ENCODE results near the gene GPR180. TPM values are rescaled to one million over a fixed set of nuclear protein-coding genes. Genes with fewer than 3 reads are reported as not detected.

The GPR180 gene
- total RNA-seq = 16.1 and 24.0 TPM in 2 replicates

DNA sequence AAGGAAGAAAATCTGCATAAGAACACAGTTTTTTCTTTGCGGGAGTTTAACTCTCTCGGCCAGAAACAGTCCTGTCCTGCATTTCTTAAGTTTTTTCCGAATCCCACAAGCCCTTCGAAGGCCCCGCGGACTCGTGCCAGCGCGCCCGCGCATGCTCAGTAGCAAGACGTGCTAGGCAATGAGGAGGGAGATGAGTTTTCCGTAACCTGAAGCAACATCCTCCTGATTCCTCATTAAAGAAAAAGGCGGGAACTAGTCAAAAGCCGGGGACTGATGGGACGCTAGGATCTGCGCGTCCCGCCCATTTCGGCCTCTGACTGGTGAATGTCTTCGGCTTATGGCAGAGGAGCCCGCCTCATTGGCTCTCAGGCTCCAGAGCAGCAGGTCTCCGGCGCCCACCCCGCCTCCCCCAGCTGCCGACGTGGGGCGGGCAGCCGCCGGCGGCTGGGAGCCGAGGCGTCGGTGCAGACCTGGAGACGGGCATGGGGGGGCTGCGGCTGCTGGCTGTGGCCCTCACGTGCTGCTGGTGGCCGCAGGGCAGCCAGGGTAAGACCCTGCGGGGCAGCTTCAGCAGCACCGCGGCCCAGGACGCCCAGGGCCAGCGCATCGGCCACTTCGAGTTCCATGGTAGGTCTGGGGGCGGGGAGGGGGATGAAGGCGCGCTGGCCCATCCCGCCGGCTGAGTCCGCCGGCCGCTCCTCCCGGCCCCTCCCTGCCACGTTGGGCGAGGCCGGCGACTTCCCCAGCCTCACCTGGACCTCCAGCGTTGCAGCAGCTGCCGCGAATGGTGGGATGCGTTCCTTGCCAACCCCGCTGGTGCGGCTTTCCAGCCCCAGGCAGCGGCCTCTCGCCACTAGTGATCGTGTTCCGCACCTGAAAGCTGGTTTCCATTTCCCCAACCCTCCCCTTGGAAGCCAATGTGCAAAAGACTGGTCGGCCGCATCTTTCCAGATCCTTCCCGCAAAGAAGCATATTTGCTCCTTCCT lies at the start of gene GPR180:
Gene GPR180 (plus strand): TSS at position 412 of the 986 bp plus-strand sequence. CDS start 71 bp downstream, at position 483.
- DNase-seq (ENCODE audit: low read depth) = peak; percentile 99

DNA sequence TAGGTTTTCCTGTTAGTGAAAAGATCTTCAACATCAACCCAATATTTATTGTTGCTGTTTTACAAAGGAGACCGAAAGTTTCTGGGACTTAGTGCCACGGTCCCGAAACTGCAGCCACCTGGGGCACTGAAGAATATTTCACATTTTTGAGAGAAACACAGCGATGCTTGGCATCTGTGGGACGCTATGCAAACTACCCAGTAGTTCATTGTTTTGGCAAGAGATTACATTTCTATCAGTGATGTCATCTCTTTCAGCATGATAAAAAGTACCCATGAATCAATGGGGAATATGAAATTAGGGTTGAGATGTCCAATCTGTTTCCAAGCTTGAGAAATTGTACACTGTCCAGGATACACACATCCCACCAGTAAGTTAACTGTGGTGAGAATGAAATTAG lies 49.6 kb upstream of the GPR180 start:
- DNase-seq (ENCODE audit: low read depth) = no peak

DNA sequence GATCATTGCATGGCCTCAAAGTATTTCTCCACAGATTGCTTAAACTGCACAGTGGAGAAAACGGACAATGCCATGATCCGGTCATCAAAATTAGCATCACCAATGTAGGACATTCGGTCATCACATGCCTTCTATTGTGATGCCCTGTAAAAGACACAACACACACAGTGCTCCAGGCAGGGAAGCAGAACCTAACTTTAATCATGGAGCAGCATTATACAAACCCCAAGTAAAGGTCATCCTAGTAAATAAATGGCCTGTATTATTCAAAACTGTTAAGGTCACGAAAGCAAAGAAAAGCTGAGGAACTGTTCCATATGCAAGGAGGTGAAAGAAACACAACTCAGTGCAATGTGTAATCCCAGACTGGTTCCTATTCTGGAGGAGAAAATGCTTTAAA lies 47.9 kb upstream of the GPR180 start:
- no peak for DNase-seq (ENCODE audit: low read depth)

DNA sequence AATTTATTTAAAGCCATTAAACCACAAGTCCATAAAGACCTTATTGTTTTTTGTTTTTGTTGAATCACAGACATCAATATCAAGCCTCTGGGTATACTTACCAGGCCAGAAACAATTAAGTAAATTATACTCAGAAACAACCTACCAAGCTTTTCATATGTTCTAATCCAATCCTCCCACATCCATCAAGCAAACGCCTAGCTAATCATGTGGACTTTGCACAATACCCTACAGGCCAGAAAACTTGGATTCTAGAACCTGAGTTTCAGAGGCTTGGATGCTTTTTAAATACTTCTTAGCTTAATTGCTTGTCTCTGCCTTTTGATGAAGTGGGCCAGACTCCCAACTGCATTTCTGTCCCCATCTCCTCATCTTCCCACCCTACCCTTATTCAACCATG lies 45.6 kb upstream of the GPR180 start:
- no peak for DNase-seq (ENCODE audit: low read depth)

DNA sequence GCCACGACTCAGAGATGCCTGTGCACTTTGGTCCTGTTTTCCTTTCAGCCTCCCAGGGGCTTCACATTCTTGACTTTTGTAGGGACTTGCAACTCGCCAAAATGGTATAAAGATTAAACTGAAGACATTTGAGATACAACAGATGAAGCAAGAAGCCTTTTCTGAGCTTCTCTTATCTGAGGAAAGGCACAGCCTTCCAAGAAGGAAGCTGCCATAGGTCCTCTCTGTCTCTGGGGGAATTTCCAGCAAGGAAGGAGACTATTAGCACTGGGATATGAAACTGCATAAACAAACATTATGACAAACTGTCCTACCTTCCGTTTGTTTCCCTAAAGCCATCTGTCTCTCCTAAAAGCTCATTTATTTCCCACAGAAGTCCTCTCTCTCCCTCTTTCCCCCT lies 45.0 kb upstream of the GPR180 start:
- DNase-seq (ENCODE audit: low read depth) = no peak

DNA sequence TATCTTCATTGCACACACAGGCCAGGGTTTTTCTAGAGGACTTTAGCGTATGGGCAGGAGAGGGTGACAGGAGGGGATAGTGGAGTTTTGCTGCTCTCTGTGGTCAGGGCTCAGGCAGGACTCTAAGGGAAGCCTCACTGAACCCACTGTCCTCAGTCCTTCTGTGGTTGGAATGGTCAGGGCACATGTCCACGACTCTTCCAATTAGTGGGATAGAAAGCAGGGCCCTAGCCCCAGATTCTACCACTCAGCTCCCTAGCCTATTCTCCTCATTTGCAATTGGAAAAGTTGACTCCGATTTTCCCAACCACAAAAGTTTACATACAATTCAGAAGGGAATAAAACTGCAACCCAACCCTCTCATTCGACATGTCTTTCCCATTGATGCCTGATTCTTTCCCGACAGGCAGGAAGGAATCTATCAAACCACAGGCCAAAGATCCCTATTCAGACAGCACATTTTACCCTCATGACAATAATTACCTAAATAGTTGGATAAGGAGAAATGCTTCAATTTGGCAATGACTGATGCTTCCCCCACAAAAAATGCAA lies 43.9 kb upstream of the GPR180 start:
- DNase-seq (ENCODE audit: low read depth) = no peak

DNA sequence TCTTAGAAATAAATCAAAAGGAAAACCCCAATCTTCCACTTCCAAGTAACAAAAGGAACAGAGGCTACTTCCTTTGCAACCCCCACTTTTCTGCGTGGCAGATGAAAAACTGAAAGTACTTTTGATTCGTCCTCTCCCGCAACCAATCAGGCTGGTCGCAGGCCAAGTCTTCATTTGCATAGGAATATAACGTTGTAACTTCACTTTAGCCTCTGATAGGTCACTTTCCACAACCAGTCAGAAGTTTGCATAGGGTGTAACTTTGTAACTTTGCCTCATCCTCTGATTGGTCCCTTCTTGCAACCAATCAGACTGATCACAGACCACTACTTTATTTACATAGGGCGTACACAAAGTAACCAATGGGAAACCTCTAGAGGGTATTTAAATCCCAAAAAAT lies 42.9 kb upstream of the GPR180 start:
- DNase-seq (ENCODE audit: low read depth) = no peak

DNA sequence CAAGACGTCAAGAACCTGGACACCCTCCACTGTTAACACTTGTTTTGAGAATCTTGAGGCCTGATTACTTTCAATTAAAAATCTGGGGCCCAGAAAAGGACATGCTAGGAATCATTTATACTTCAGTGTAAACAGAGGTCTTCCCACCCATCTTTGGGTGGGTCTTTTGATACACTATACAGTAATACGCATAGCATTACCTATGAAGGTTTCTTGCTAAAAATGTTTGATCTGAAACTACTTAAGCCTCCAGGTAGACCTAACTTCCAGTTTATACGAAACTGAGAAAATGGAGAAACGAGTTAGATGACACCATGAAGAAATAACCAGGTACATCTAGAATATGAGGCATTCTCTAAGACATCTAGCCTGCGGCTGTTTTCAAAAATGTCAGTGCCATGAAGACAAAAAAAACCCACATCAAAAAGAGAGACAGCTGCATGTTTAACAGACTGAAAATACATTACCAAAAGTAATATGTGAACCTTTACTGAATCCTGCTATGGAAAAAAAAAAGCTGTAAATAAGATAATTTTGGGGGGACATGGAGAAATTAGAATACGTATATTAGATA lies 42.3 kb upstream of the GPR180 start:
- no peak for DNase-seq (ENCODE audit: low read depth)

DNA sequence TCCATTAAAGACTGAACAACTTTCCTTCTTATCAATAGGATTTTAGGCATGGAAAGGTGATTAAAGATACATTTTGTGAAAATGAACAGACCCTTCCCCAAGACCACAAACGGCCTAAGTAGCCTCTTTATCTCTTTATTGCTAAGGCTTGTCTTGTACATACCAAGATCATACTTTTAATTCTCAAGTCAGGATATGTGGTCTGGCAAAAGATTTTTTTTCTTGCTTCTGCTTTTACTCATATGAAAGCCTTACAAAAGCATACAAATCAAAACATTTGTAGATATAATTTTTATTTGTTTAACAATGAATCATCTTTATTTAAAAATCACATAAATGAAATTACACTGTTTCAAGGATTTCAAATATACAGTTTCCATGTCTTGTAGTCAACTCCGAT lies 41.5 kb upstream of the GPR180 start:
- DNase-seq (ENCODE audit: low read depth) = no peak

DNA sequence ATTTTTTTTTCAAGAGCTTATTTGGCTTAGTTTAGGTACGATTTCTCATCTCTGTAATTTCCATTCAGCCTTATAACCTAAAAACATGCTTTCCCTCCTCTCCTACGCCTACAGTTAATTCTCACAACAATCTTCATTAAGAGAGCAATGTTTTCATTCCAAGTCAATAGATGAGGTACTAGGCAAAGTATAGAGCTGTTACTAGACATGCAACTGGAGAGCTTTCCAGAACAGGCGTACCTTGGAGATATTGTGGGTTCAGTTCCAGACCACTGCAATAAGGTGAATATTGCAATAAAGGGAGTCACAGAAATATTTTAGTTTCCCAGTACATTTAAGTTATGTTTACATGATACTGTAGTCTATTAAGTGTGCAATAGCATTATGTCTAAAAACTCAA lies 40.5 kb upstream of the GPR180 start:
- no peak for DNase-seq (ENCODE audit: low read depth)

DNA sequence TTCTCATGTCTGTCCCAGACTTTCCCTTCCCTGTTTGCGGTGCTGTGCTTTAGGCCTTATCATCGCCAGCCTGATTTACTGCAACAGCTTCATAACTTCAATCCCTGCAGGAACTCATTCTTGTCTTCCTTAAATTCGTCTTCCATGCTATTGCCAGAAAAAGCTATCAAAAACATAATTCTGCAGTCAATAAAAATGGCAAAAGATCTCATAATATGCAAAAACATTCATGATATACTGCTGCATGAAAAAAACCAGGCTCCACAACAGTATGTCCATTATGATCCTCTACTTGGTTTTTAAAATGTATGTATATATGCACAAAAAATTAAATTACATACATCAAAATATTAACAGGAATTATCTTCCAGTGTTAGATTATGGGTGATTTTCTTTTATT lies 34.1 kb upstream of the GPR180 start:
- no peak for DNase-seq (ENCODE audit: low read depth)

DNA sequence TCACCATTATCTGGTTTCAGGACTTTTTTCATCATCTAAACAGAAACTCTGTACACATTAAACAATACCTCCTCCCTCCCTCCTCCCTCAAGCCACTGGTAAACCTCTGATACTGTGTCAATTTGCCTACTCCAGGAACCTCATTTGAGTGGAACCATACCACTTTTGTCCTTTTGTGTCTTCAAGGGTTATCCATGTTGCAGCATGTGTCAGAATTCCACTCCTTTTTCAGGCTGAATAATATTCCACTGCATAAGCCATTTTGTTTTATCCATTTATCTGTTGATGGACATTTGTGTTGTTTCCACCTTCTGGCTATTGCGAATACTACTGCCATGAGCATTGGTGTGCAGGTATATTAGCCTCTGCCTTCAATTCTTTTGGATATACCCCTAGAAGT lies 33.2 kb upstream of the GPR180 start:
- DNase-seq (ENCODE audit: low read depth) = no peak

DNA sequence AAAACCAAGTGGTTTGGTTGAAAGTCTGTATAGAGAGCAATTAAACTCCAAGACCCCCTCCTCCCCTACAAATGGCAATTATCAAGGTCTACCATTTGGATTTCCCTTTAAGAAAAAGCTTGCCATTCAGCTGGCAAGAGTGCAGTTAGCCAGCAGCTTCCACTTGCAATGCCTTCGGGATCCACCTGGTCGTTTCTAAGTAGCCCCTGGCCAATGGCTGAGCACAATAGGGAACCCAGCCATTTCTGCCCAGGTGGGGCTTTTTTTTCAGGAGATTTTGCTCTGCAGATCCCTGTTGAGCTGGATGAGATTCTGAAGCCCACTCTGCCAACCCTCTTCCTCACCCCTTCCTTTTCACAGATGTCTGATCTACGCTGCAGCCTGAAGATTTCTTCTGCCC lies 32.0 kb upstream of the GPR180 start:
- no peak for DNase-seq (ENCODE audit: low read depth)

DNA sequence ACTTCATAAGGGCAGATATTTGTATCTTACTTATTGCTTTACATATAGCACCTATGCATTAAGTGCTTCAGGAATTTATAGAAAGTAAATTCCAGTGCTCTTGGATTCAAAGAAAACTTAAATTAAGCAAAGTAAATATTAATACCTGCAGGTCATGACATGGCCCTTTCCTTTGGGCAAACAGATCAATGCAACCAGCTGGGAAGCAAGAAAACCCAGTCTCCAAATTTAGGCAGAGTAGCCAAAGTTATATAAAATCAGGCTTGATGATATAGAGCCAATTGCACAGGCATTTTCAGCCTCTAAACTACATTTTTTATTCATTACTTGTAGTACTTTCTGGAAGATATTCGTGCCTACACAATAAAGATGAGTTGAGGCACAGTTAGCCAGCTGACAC lies 22.6 kb upstream of the GPR180 start:
- DNase-seq (ENCODE audit: low read depth) = no peak

DNA sequence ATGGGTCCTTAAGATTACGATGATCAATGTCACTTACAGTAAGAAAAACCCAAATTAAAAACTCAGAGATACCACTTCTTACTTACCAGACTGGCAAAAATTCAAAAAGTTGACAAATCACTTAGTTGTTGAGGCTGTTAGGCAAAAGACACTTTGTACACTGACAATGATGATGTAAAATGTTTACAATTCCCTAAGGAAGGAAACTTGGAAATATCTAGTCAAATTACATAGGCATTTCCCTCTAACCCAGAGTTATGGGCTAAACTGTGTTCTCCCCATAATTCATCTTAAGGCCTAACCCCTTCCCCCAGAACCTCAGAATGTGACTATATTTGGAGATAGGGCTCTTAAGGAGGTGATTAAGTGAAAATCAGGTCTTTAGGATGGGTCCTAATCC lies 17.7 kb upstream of the GPR180 start:
- no peak for DNase-seq (ENCODE audit: low read depth)

DNA sequence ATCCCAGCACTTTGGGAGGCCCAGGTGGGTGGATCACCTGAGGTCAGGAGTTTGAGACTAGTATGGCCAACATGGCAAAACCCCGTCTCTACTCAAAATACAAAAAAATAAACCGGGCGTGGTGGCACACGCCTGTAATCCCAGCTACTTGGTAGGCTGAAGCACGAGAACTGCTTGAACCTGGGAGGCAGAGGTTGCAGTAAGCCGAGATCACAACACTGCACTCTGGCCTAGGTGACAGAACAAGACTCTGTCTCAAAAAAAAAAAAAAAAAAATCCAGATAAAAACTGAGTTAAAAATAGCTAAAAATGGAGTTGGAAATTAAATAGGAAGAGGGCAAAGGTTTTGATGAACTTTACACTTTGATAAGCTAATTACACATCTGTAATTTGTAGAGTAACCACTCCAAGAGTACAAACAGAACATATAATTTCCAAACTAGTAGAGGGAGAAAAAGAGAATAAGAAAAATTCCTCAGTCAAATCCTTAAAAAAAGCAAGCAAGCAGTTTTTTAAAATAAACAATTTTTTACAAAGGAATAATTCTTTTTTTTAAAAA lies 16.0 kb upstream of the GPR180 start:
- DNase-seq (ENCODE audit: low read depth) = no peak

DNA sequence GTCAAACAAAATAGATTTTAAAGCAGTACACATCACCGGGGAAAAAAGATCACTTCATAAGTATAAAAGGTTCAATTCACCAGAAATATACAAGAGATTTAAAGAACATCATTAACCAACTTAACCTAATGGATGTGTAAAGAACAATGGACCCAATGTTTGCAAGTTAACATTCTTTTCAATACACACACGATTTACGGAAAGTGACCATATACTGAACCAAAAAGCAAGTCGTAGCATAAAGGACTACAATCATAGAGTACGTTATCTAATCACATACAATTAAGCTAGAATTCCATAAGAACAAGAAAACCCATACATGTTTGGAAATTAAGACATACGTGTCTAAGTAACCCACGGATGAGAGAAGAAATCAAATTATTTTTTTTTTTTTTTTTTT lies 15.3 kb upstream of the GPR180 start:
- no peak for DNase-seq (ENCODE audit: low read depth)

DNA sequence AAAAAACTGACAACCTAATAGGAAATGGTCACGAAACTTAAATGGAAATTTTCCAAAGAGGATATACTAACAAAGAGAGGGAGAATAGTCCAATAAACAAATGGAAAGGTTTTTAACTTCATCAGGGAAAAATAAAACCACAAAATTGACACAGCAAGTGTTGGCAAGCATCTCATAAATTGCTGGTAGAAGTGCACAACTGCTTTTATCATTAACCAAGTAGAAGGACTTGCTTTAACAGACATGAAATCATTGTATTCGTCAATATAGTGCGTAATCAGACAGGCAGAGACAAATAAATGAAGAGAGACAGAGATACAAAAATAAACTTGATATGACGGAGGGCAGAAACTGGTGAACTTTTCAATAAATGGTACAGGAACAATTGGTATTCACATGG lies 13.1 kb upstream of the GPR180 start:
- no peak for DNase-seq (ENCODE audit: low read depth)

DNA sequence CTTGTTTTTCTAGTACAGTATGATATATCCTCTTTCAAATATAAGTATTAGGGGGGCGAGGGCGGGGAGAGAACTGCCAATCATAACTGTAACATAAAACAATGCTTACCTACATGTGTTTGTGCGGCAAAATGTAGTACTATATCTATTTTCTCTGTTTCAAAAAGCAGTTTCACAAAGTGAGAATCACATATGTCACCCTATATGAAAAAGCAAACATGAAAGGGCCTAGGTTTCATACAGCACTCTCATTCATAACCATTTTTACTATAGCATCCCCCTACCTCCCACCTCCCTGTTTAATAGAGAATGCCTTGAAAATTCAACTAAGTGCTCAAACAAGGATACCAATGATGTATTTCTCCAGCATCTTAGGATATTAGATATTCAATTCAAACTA lies 10.9 kb upstream of the GPR180 start:
- no peak for DNase-seq (ENCODE audit: low read depth)

DNA sequence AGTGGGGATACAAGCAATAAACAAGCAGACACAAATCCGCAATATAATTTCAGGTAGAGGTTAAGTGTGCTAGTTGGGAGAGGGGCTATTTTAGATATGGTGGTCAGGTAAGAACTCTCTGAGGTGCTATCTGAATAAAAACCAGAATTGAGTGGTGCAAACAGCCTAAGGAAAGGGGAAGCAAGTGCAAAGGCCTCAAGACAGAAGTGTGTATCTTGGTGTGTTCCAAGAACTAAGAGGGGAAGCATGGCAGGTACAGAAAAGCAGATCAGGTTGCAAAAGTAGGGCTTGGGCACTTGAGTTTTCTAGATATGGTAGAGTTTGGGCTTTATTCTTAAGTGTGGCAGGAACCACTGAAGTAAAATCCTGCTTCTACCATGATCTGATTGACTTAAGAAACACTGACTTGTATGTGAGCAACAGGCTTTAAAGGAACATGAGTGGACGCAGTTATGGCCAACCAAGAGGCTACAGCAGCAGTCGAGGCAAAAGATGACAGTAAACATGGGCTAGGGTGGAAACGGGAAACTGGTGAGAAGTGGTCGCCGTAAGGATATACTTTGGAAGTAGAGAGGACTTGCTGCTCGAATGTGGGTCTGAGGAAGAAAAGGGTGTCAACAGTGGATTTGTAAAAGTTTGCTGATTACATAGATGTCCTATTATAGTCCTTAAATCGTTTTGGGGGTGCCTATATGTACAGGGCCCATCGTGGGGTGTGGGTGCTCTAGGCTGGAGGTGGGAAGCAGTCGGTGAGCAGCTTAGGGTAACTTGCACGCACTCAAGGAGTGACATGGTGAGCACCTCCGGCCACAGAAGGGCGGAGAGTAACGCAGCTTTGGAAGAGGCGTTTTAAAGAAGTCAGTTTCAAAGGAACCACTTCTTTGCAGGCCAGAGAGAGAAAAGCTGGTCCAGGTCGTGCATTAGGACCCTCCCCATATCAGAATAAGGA lies 6.4 kb upstream of the GPR180 start:
- DNase-seq (ENCODE audit: low read depth) = no peak

DNA sequence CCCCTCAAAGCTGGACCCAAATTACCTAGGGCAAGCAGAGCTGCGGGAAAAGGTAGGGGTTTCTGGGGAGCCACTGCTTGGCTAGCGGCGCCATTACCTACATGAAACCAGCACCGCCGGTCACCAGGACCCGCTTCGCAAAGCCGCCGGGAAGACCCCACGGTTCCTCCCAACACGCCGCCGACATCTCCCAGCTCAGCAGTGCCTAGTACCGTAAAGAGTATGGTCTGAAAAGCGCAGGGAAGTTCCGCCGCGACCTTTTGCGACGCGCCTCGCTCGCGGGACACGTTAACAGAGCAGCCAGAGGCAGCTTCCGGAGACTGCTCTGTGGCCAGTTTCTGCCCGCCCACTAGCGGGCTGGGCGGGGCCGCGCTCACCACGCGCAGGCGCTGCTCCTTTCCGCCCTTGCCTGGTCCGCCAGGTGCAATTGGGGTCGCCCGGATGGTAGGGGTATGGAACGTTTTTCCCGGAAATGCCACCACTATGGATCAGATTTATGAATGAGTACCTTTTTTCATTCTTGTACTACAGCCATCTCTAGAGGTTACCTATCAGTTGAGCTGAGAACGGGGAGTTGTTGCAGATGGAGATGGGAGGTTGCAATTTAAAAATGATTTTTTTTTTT lies 5.6 kb upstream of the GPR180 start, which contains the start of gene TGDS:
Gene TGDS (minus strand): TSS at position 203 of the 625 bp plus-strand sequence. CDS start 16 bp downstream, at position 187.
- peak; percentile 91 for DNase-seq (ENCODE audit: low read depth)

All from renal cortical epithelial cell (primary cell).